ENCODE measurements around the gene PRKAG2.

DNA sequence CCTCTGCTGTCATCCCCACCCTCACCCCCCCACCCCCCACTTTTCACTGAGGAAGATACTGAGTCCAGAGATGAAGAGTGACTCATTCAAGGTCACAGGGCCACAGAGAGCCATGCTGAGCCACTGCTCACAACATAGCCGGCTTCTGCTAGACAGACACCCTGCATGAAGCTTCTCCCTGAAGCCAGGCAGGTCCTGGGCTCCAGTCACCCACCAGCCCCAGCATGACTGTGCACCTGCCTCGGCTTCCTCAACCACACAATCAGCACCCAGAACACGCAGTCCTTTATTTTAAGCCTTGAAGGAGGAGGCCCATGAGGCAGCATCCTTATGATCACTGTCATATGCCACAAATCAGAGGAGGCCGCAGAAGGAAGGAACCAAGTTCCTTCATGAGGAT is 19.2 kb upstream of the PRKAG2 start:
- TF ChIP-seq, protein P1, sequence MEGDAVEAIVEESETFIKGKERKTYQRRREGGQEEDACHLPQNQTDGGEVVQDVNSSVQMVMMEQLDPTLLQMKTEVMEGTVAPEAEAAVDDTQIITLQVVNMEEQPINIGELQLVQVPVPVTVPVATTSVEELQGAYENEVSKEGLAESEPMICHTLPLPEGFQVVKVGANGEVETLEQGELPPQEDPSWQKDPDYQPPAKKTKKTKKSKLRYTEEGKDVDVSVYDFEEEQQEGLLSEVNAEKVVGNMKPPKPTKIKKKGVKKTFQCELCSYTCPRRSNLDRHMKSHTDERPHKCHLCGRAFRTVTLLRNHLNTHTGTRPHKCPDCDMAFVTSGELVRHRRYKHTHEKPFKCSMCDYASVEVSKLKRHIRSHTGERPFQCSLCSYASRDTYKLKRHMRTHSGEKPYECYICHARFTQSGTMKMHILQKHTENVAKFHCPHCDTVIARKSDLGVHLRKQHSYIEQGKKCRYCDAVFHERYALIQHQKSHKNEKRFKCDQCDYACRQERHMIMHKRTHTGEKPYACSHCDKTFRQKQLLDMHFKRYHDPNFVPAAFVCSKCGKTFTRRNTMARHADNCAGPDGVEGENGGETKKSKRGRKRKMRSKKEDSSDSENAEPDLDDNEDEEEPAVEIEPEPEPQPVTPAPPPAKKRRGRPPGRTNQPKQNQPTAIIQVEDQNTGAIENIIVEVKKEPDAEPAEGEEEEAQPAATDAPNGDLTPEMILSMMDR (conservative IDR thresholded peaks at IDR 0.05 in 1 of 2, IDR thresholded peaks at IDR 0.05 in 1 of 2; ENCODE audit: extremely low read depth in 1 of 2, insufficient read depth in 1 of 2, low read depth in 1 of 2, low read length in 2 of 2), result no peak
- TF ChIP-seq EZH2 (IDR thresholded peaks at IDR 0.05; ENCODE audit: borderline replicate concordance, low read length), result no peak

Measured in mammary epithelial cell (primary cell).